H9 (cell line): Measurements from ENCODE around the gene KCND1. TPM values are rescaled to one million over a fixed set of nuclear protein-coding genes. Genes with fewer than 3 reads are reported as not detected.

Experiments used
- DNase-seq: peaks from one replicate; pipeline ENCODE4 v3.0.0-alpha.2; 2017
- H2AFZ ChIP-seq: one replicate; pipeline ENCODE4 v1.6.1; 2013; ENCODE audit warnings: mild to moderate bottlenecking, low read length, control low read depth, moderate library complexity
- H2AK5ac ChIP-seq: 2 replicates; pipeline ENCODE4 v1.6.1; 2013; ENCODE audit warnings: low read length, control low read depth, mixed read lengths; ENCODE audit not compliant: insufficient read length
- H2BK120ac ChIP-seq: one replicate; pipeline ENCODE4 v1.6.1; 2013; ENCODE audit warnings: low read depth, mild to moderate bottlenecking, low read length, control low read depth, inconsistent platforms; ENCODE audit not compliant: poor library complexity, severe bottlenecking
- H2BK12ac ChIP-seq: 2 replicates; pipeline ENCODE4 v1.6.1; 2013; ENCODE audit warnings: low read length, control low read depth, mixed read lengths, low read depth; ENCODE audit not compliant: insufficient read length
- H2BK15ac ChIP-seq: 2 replicates; pipeline ENCODE4 v1.6.1; 2013; ENCODE audit warnings: low read depth, low read length, control low read depth
- H2BK20ac ChIP-seq: one replicate; pipeline ENCODE4 v1.6.1; 2013; ENCODE audit warnings: low read depth, mild to moderate bottlenecking, low read length, control low read depth, inconsistent platforms; ENCODE audit not compliant: poor library complexity, severe bottlenecking
- H2BK5ac ChIP-seq: 2 replicates; pipeline ENCODE4 v1.6.1; 2013; ENCODE audit warnings: low read length, control low read depth, mixed read lengths; ENCODE audit not compliant: insufficient read length
- H3K14ac ChIP-seq: 2 replicates; pipeline ENCODE4 v1.6.1; 2013; ENCODE audit warnings: low read length, control low read depth; ENCODE audit not compliant: insufficient read depth
- H3K18ac ChIP-seq: 2 replicates; pipeline ENCODE4 v1.6.1; 2013; ENCODE audit warnings: low read depth, mild to moderate bottlenecking, mixed read lengths, low read length, control low read depth; ENCODE audit not compliant: insufficient read length
- H3K23ac ChIP-seq: 2 replicates; pipeline ENCODE4 v1.6.1; 2013; ENCODE audit warnings: low read length, control low read depth, mixed read lengths, low read depth; ENCODE audit not compliant: insufficient read length
- H3K23me2 ChIP-seq: 2 replicates; pipeline ENCODE4 v1.6.1; 2013; ENCODE audit warnings: low read depth, mild to moderate bottlenecking, mixed read lengths, low read length, control low read depth; ENCODE audit not compliant: insufficient read length, poor library complexity, severe bottlenecking
- H3K27ac ChIP-seq: 2 replicates; pipeline ENCODE4 v1.5.1; 2013; ENCODE audit warnings: low read length, control low read depth, mixed read lengths, low read depth; ENCODE audit not compliant: insufficient read length
- H3K27me3 ChIP-seq: 2 replicates; pipeline ENCODE4 v1.6.1; 2013; ENCODE audit warnings: low read length, control low read depth, inconsistent platforms; ENCODE audit not compliant: insufficient read depth
- H3K4ac ChIP-seq: 2 replicates; pipeline ENCODE4 v1.6.1; 2013; ENCODE audit warnings: low read depth, mild to moderate bottlenecking, control low read depth, inconsistent platforms, low read length, moderate library complexity
- H3K4me1 ChIP-seq: 2 replicates; pipeline ENCODE4 v1.6.1; 2013; ENCODE audit warnings: low read length, control low read depth, inconsistent platforms; ENCODE audit not compliant: insufficient read depth
- H3K4me2 ChIP-seq: 2 replicates; pipeline ENCODE4 v1.6.1; 2013; ENCODE audit warnings: low read length, control low read depth, mixed read lengths; ENCODE audit not compliant: insufficient read length, insufficient read depth
- H3K56ac ChIP-seq: 2 replicates; pipeline ENCODE4 v1.6.1; 2013; ENCODE audit warnings: low read depth, mild to moderate bottlenecking, mixed read lengths, low read length, control low read depth; ENCODE audit not compliant: insufficient read length
- H3K79me1 ChIP-seq: 2 replicates; pipeline ENCODE4 v1.6.1; 2013; ENCODE audit warnings: low read depth, mild to moderate bottlenecking, moderate library complexity, low read length, control low read depth, inconsistent platforms; ENCODE audit not compliant: insufficient read depth, poor library complexity, severe bottlenecking
- H3K79me2 ChIP-seq: 2 replicates; pipeline ENCODE4 v1.6.1; 2013; ENCODE audit warnings: low read length, control low read depth, inconsistent platforms; ENCODE audit not compliant: insufficient read depth
- H3K9ac ChIP-seq: 2 replicates; pipeline ENCODE4 v1.6.1; 2013; ENCODE audit warnings: low read length, control low read depth, mixed read lengths; ENCODE audit not compliant: insufficient read length; ENCODE audit errors: extremely low read depth
- H3K9me3 ChIP-seq: one replicate; pipeline ENCODE4 v1.6.1; 2013; ENCODE audit warnings: low read depth, low read length, inconsistent platforms; ENCODE audit not compliant: control insufficient read depth
- H3T11ph ChIP-seq: one replicate; pipeline ENCODE4 v1.6.1; 2013; ENCODE audit warnings: mild to moderate bottlenecking, low read length, control low read depth, inconsistent platforms
- H4K20me1 ChIP-seq: one replicate; pipeline ENCODE4 v1.6.1; 2013; ENCODE audit not compliant: control insufficient read depth, insufficient read length, insufficient read depth
- H4K5ac ChIP-seq: 2 replicates; pipeline ENCODE4 v1.6.1; 2013; ENCODE audit warnings: low read depth, mild to moderate bottlenecking, mixed read lengths, low read length, control low read depth; ENCODE audit not compliant: insufficient read length
- H4K8ac ChIP-seq: replicated peaks from 2 replicates; pipeline ENCODE4 v1.6.1; 2013; ENCODE audit warnings: low read length, control low read depth, mixed read lengths, low read depth; ENCODE audit not compliant: insufficient read length
- H4K91ac ChIP-seq: 2 replicates; pipeline ENCODE4 v1.6.1; 2013; ENCODE audit warnings: low read depth, mild to moderate bottlenecking, moderate library complexity, mixed read lengths, low read length, control low read depth; ENCODE audit not compliant: insufficient read length
- H3K27ac Mint-ChIP-seq, 3 experiments: 2 replicates in 2 of 3; 3 replicates in 1 of 3; pipeline ENCODE4 v1.8.0; 2020 to 2021; ENCODE audit warnings: mixed read lengths in 3 of 3, mild to moderate bottlenecking in 1 of 3, moderate library complexity in 1 of 3
- H3K27me3 Mint-ChIP-seq: 2 replicates; pipeline ENCODE4 v1.8.0; 2021; ENCODE audit warnings: low read depth, mild to moderate bottlenecking, moderate library complexity, mixed read lengths
- H3K36me3 Mint-ChIP-seq, 3 experiments: 2 replicates in 2 of 3; 3 replicates in 1 of 3; pipeline ENCODE4 v1.8.0; 2020 to 2021; ENCODE audit warnings: low read depth in 3 of 3, mixed read lengths in 3 of 3; ENCODE audit not compliant: insufficient read depth in 1 of 3
- H3K4me1 Mint-ChIP-seq, 2 experiments: 2 replicates each; pipeline ENCODE4 v1.8.0; 2020; ENCODE audit warnings: mixed read lengths in 2 of 2
- H3K4me3 Mint-ChIP-seq, 2 experiments: 2 replicates in 1 of 2; 3 replicates in 1 of 2; pipeline ENCODE4 v1.8.0; 2020 to 2021; ENCODE audit warnings: mild to moderate bottlenecking in 2 of 2, mixed read lengths in 2 of 2, moderate library complexity in 1 of 2
- H3K9me3 Mint-ChIP-seq, 2 experiments: 2 replicates in 1 of 2; 3 replicates in 1 of 2; pipeline ENCODE4 v1.8.0; 2020; ENCODE audit warnings: mild to moderate bottlenecking in 2 of 2, mixed read lengths in 2 of 2, moderate library complexity in 1 of 2
- WGBS: extraction: QIAGEN DNeasy Blood & Tissue Kit; methylation state at CpG from one replicate; pipeline ENCODE4 v1.1.7; 2013; ENCODE audit warnings: missing lambda C conversion rate, low lambda C conversion rate, mixed read lengths; ENCODE audit not compliant: insufficient read length; ENCODE audit errors: extremely low coverage; 5-methylcytosine and 5-hydroxymethylcytosine counted together
- total RNA-seq: library from RNA; stranded (reverse); gene quantifications from 2 replicates; pipeline ENCODE4 v1.2.1, GENCODE V29; 2021
- TF ChIP-seq, protein P1 (sequence below): fragments of 200-600 bp; sonication (generic); conservative IDR thresholded peaks from 3 replicates; pipeline ENCODE4 v1.8.0; 2021; ENCODE audit warnings: antibody characterized with exemption, mild to moderate bottlenecking

The KCND1 gene
- total RNA-seq, 1 experiment from 2014 or later: 5.7 TPM

GRCh38 chrX:48938721-48939425 lies 32.8 kb downstream of the KCND1 start:
- H4K91ac ChIP-seq: no peak overlapping the region
- H2BK120ac ChIP-seq: no peak overlapping the region
- H3K23ac ChIP-seq: no peak overlapping the region
- H3K27ac Mint-ChIP-seq: peak overlapping the region; percentile 61 to 82 (median 74); a peak in 4 of 7 replicates
- H3K9ac ChIP-seq: peak overlapping the region; percentile 26
- H3K9me3 ChIP-seq: no peaks in the 10 kb centered on the region
- H3K14ac ChIP-seq: no peak overlapping the region
- H3K56ac ChIP-seq: no peak overlapping the region
- H2BK15ac ChIP-seq: no peak overlapping the region
- no peak overlapping the region for H2AFZ ChIP-seq
- peaks cover 4% of the 10 kb centered on the region; the same call in 1 of the 2 replicates for H3K4me1 ChIP-seq
- H2BK12ac ChIP-seq: no peak overlapping the region
- H4K20me1 ChIP-seq: no peaks in the 10 kb centered on the region
- H2BK5ac ChIP-seq: no peak overlapping the region
- H3K18ac ChIP-seq: no peak overlapping the region
- WGBS: no CpG with 5 or more reads among the region's 1 CpG
- peaks cover 19 to 38% of the 10 kb centered on the region in 2 experiments for H3K4me1 Mint-ChIP-seq
- H3K36me3 Mint-ChIP-seq: peaks cover 40 to 68% (median 58%) of the 10 kb centered on the region in 3 experiments
- H3K4me2 ChIP-seq: no peak overlapping the region
- peaks cover 3% of the 10 kb centered on the region; the same call in 1 of the 2 replicates for H3K79me2 ChIP-seq
- TF ChIP-seq, protein P1, sequence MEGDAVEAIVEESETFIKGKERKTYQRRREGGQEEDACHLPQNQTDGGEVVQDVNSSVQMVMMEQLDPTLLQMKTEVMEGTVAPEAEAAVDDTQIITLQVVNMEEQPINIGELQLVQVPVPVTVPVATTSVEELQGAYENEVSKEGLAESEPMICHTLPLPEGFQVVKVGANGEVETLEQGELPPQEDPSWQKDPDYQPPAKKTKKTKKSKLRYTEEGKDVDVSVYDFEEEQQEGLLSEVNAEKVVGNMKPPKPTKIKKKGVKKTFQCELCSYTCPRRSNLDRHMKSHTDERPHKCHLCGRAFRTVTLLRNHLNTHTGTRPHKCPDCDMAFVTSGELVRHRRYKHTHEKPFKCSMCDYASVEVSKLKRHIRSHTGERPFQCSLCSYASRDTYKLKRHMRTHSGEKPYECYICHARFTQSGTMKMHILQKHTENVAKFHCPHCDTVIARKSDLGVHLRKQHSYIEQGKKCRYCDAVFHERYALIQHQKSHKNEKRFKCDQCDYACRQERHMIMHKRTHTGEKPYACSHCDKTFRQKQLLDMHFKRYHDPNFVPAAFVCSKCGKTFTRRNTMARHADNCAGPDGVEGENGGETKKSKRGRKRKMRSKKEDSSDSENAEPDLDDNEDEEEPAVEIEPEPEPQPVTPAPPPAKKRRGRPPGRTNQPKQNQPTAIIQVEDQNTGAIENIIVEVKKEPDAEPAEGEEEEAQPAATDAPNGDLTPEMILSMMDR: no peak
- H3K27ac ChIP-seq: no peak overlapping the region
- peaks cover 6% of the 10 kb centered on the region for H3K79me1 ChIP-seq
- no peak overlapping the region for H2BK20ac ChIP-seq
- no peak for DNase-seq
- H3K4me3 Mint-ChIP-seq: peak overlapping the region in 1 of 2 experiments; percentile 40; a peak in 1 of 5 replicates
- no peak overlapping the region for H2AK5ac ChIP-seq
- no peak overlapping the region for H3K4ac ChIP-seq
- H4K8ac ChIP-seq: no peak overlapping the region
- no peak overlapping the region for H4K5ac ChIP-seq
- no peak overlapping the region for H3T11ph ChIP-seq
- no peaks in the 10 kb centered on the region for H3K27me3 ChIP-seq
- H3K27me3 Mint-ChIP-seq: peaks cover 1% of the 10 kb centered on the region
- peaks cover 75 to 85% of the 10 kb centered on the region in 2 experiments for H3K9me3 Mint-ChIP-seq
- no peaks in the 10 kb centered on the region for H3K23me2 ChIP-seq
